Mesendoderm (in vitro differentiated cells): ENCODE results near the gene ADGRA1.
"Not testable (repeated sequence)": the region's sequence is repeated elsewhere in the genome, so short reads cannot be mapped to it uniquely, and the experiment has no call there.

Experiments used
- DNase-seq: peaks from one replicate; pipeline ENCODE4 v3.0.0; 2013
- H2AK5ac ChIP-seq: 2 replicates; pipeline ENCODE4 v1.6.1; 2013; ENCODE audit warnings: low read length, inconsistent platforms
- H2BK120ac ChIP-seq: 2 replicates; pipeline ENCODE4 v1.6.1; 2013; ENCODE audit warnings: low read depth, mild to moderate bottlenecking, low read length, moderate library complexity, mixed read lengths
- H2BK15ac ChIP-seq: replicated peaks from 2 replicates; pipeline ENCODE4 v1.6.1; 2013; ENCODE audit warnings: low read depth, mild to moderate bottlenecking, moderate library complexity
- H2BK5ac ChIP-seq: 2 replicates; pipeline ENCODE4 v1.6.1; 2013; ENCODE audit warnings: low read length, inconsistent platforms
- H3K18ac ChIP-seq: 2 replicates; pipeline ENCODE4 v1.6.1; 2013; ENCODE audit warnings: mild to moderate bottlenecking, low read length, mixed read lengths
- H3K23ac ChIP-seq: one replicate; pipeline ENCODE4 v1.6.1; 2013; ENCODE audit warnings: low read length
- H3K27ac ChIP-seq: 2 replicates; pipeline ENCODE4 v1.5.1; 2013; ENCODE audit warnings: low read depth, mild to moderate bottlenecking, inconsistent platforms, low read length, moderate library complexity
- H3K27me3 ChIP-seq: 2 replicates; pipeline ENCODE4 v1.6.1; 2013; ENCODE audit warnings: low read length, control low read depth, mild to moderate bottlenecking, inconsistent platforms; ENCODE audit not compliant: insufficient read depth, poor library complexity
- H3K36me3 ChIP-seq: 2 replicates; pipeline ENCODE4 v1.6.1; 2013; ENCODE audit warnings: low read length, inconsistent platforms; ENCODE audit not compliant: control insufficient read depth, insufficient read depth
- H3K4ac ChIP-seq: one replicate; pipeline ENCODE4 v1.6.1; 2013; ENCODE audit warnings: low read depth, mild to moderate bottlenecking, low read length, moderate library complexity
- H3K4me1 ChIP-seq: 2 replicates; pipeline ENCODE4 v1.6.1; 2013; ENCODE audit warnings: low read depth, low read length, inconsistent platforms; ENCODE audit not compliant: control insufficient read depth
- H3K4me2 ChIP-seq: 2 replicates; pipeline ENCODE4 v1.6.1; 2013; ENCODE audit warnings: low read length
- H3K4me3 ChIP-seq: 2 replicates; pipeline ENCODE4 v1.5.1; 2013; ENCODE audit warnings: mild to moderate bottlenecking, low read length
- H3K56ac ChIP-seq: one replicate; pipeline ENCODE4 v1.6.1; 2013; ENCODE audit warnings: low read length
- H3K79me1 ChIP-seq: 2 replicates; pipeline ENCODE4 v1.6.1; 2013; ENCODE audit warnings: low read length, inconsistent platforms
- H3K79me2 ChIP-seq: 2 replicates; pipeline ENCODE4 v1.6.1; 2013; ENCODE audit warnings: mild to moderate bottlenecking, low read length; ENCODE audit not compliant: control insufficient read depth, insufficient read depth
- H3K9ac ChIP-seq: 2 replicates; pipeline ENCODE4 v1.6.1; 2013; ENCODE audit warnings: low read length, inconsistent platforms
- H4K5ac ChIP-seq: one replicate; pipeline ENCODE4 v1.6.1; 2013; ENCODE audit warnings: low read length
- H4K8ac ChIP-seq: one replicate; pipeline ENCODE4 v1.6.1; 2013; ENCODE audit warnings: low read depth, mild to moderate bottlenecking, control low read depth, low read length, moderate library complexity
- WGBS: extraction: QIAGEN DNeasy Blood & Tissue Kit; methylation state at CpG from one replicate; pipeline ENCODE4 v1.1.7; 2013; ENCODE audit warnings: low lambda C conversion rate, missing lambda C conversion rate; ENCODE audit not compliant: insufficient coverage; ENCODE audit errors: extremely low coverage; 5-methylcytosine and 5-hydroxymethylcytosine counted together

ADGRA1 gene

GRCh38 chr10:133134411-133135115 is 46.8 kb downstream of the ADGRA1 start:
- H3K4me1 ChIP-seq: no peaks in the 10 kb centered on the region
- H2BK5ac ChIP-seq: no peak overlapping the region
- no peak overlapping the region for H3K9ac ChIP-seq
- H3K23ac ChIP-seq: no peak overlapping the region
- no peak overlapping the region for H3K27ac ChIP-seq
- no peaks in the 10 kb centered on the region for H3K79me1 ChIP-seq
- no peak overlapping the region for H2BK120ac ChIP-seq
- no peak for DNase-seq
- no peak overlapping the region for H3K4ac ChIP-seq
- no peak overlapping the region for H4K5ac ChIP-seq
- H3K27me3 ChIP-seq: no peaks in the 10 kb centered on the region
- H3K79me2 ChIP-seq: no peaks in the 10 kb centered on the region
- H3K56ac ChIP-seq: no peak overlapping the region
- H2BK15ac ChIP-seq: no peak overlapping the region
- no peaks in the 10 kb centered on the region for H3K36me3 ChIP-seq
- H3K4me2 ChIP-seq: no peak overlapping the region
- H3K18ac ChIP-seq: no peak overlapping the region
- H2AK5ac ChIP-seq: no peak overlapping the region
- no peak overlapping the region for H4K8ac ChIP-seq
- H3K4me3 ChIP-seq: no peak overlapping the region
- no CpG with 5 or more reads among the region's 20 CpGs for WGBS

- no CpG with 5 or more reads among the region's 8 CpGs for WGBS
- H3K23ac ChIP-seq: no peak overlapping the region
- H2BK120ac ChIP-seq: no peak overlapping the region
- no peaks in the 10 kb centered on the region for H3K79me1 ChIP-seq
- no peaks in the 10 kb centered on the region for H3K79me2 ChIP-seq
- no peak overlapping the region for H3K27ac ChIP-seq
- no peak overlapping the region for H3K4me2 ChIP-seq
- no peaks in the 10 kb centered on the region for H3K27me3 ChIP-seq
- no peaks in the 10 kb centered on the region for H3K4me1 ChIP-seq
- H3K56ac ChIP-seq: no peak overlapping the region
- no peak overlapping the region for H2BK5ac ChIP-seq
- no peak overlapping the region for H2AK5ac ChIP-seq
- no peak overlapping the region for H3K18ac ChIP-seq
- H2BK15ac ChIP-seq: no peak overlapping the region
- H3K36me3 ChIP-seq: no peaks in the 10 kb centered on the region
- DNase-seq: no peak
- no peak overlapping the region for H3K9ac ChIP-seq
- no peak overlapping the region for H4K5ac ChIP-seq
- H3K4ac ChIP-seq: no peak overlapping the region
- H3K4me3 ChIP-seq: no peak overlapping the region
- H4K8ac ChIP-seq: no peak overlapping the region
These were observed 47.4 kb downstream of the ADGRA1 start for GRCh38 chr10:133135116-133135465.

- not testable (repeated sequence) for H3K27ac ChIP-seq, H3K36me3 ChIP-seq, H2BK15ac ChIP-seq, H2AK5ac ChIP-seq, H3K4me3 ChIP-seq, H3K4ac ChIP-seq, H3K4me1 ChIP-seq, H2BK5ac ChIP-seq, H4K8ac ChIP-seq, H3K56ac ChIP-seq, H3K9ac ChIP-seq, DNase-seq, H3K27me3 ChIP-seq, H3K4me2 ChIP-seq, H3K79me1 ChIP-seq, H3K79me2 ChIP-seq, H3K18ac ChIP-seq, H2BK120ac ChIP-seq, H3K23ac ChIP-seq, H4K5ac ChIP-seq
- no CpG with 5 or more reads among the region's 12 CpGs for WGBS
These were observed 49.9 kb downstream of the ADGRA1 start for GRCh38 chr10:133137486-133138145.

- peak; percentile 19 for DNase-seq
- Histone ChIP-seq H3K18ac (no peak overlapping the region), H3K4ac (no peak overlapping the region), H3K56ac (no peak overlapping the region), H3K79me1 (no peaks in the 10 kb centered on the region), H3K27ac (no peak overlapping the region), H3K23ac (no peak overlapping the region), H2BK120ac (no peak overlapping the region), H3K27me3 (no peaks in the 10 kb centered on the region), H3K4me2 (no peak overlapping the region), H2AK5ac (no peak overlapping the region), H2BK5ac (no peak overlapping the region), H4K8ac (no peak overlapping the region), H4K5ac (no peak overlapping the region), H3K4me1 (no peaks in the 10 kb centered on the region), H3K9ac (no peak overlapping the region), H3K79me2 (no peaks in the 10 kb centered on the region), H3K36me3 (no peaks in the 10 kb centered on the region), H3K4me3 (no peak overlapping the region), H2BK15ac (no peak overlapping the region)
- WGBS: no CpG with 5 or more reads among the region's 17 CpGs
These were observed 51.9 kb downstream of the ADGRA1 start for GRCh38 chr10:133139551-133140065.

GRCh38 chr10:133140417-133141143 is 52.9 kb downstream of the ADGRA1 start:
- Histone ChIP-seq H3K27me3 (no peaks in the 10 kb centered on the region), H3K4ac (no peak overlapping the region), H3K4me3 (no peak overlapping the region), H4K5ac (no peak overlapping the region), H3K4me2 (no peak overlapping the region), H3K36me3 (no peaks in the 10 kb centered on the region), H3K56ac (no peak overlapping the region), H3K79me2 (no peaks in the 10 kb centered on the region), H2BK5ac (no peak overlapping the region), H2BK15ac (no peak overlapping the region), H2BK120ac (no peak overlapping the region), H4K8ac (no peak overlapping the region), H3K79me1 (no peaks in the 10 kb centered on the region), H3K27ac (no peak overlapping the region), H3K4me1 (no peaks in the 10 kb centered on the region), H3K18ac (no peak overlapping the region), H3K9ac (no peak overlapping the region), H3K23ac (no peak overlapping the region), H2AK5ac (no peak overlapping the region)
- no CpG with 5 or more reads among the region's 26 CpGs for WGBS
- DNase-seq: no peak
